Mucosa of descending colon (tissue), 3 donors: Measurements from ENCODE around the gene DUSP8. TPM values are rescaled to one million over a fixed set of nuclear protein-coding genes. Genes with fewer than 3 reads are reported as not detected.
"Not testable (repeated sequence)": the region's sequence is repeated elsewhere in the genome, so short reads cannot be mapped to it uniquely, and the experiment has no call there.

Experiments
- ATAC-seq: fragments of 200-7000 bp; cut with Tn5 transposase; one replicate; pipeline ENCODE4 v1.9.1; 2020; ENCODE audit warnings: mild to moderate bottlenecking, moderate library complexity
- DNase-seq, 3 donors: peaks; one replicate each; pipeline ENCODE4 v3.0.0-alpha.2; 2020
- H3K36me3 ChIP-seq: fragments of 200-600 bp; one replicate; pipeline ENCODE4 v1.8.0; 2021; ENCODE audit warnings: low read depth, mild to moderate bottlenecking
- H3K4me1 ChIP-seq: fragments of 200-600 bp; one replicate; pipeline ENCODE4 v1.8.0; 2021; ENCODE audit warnings: low read depth, mild to moderate bottlenecking
- H3K4me3 ChIP-seq: fragments of 200-600 bp; one replicate; pipeline ENCODE4 v1.8.0; 2021; ENCODE audit warnings: mild to moderate bottlenecking
- H3K9me3 ChIP-seq: fragments of 200-600 bp; one replicate; pipeline ENCODE4 v1.8.0; 2021; ENCODE audit warnings: mild to moderate bottlenecking
- CTCF ChIP-seq: fragments of 200-600 bp; IDR thresholded peaks from one replicate; pipeline ENCODE4 v1.8.0; 2022; ENCODE audit warnings: antibody characterized with exemption, mild to moderate bottlenecking
- intact Hi-C, 2 donors: fragments of 100-400 bp; cut with DNase I in 1 of 2; cut with micrococcal nuclease in 1 of 2; formaldehyde crosslinking; loops; one replicate each; pipeline versions ENCODE4 v1.11.0 to v1.11.1; 2022; cut with DNase I, micrococcal nuclease
- total RNA-seq, 3 donors: library from RNA; stranded (reverse); fragmentation: NEBNext Ultra II Directional in 2 of 3; extraction: Animal tissue kit (Norgen Biotek cat#: 25700) in 2 of 3; gene quantifications; one replicate each; pipeline versions ENCODE4 v1.2.1 to v1.2.4, GENCODE V29; 2021 to 2023
- donor health status: DM: no; HTN: no; CAD: no; lungs with moderate emphysema.
- donor health status: DM: no; HTN: no; CAD: no.
- donor health status: DM: no; HTN: yes; CAD: no.

Gene DUSP8
- total RNA-seq, 3 donors from 2014 or later = 28.2 to 31.7 (median 28.5) TPM

- TF ChIP-seq CTCF = no peak
- H3K36me3 ChIP-seq = no peaks in the 10 kb centered on the region
- ATAC-seq = peak; percentile 26
- H3K4me3 ChIP-seq = no peak overlapping the region
- H3K9me3 ChIP-seq = no peaks in the 10 kb centered on the region
- no peak for DNase-seq
- intact Hi-C loops = no loop called here
- H3K4me1 ChIP-seq = peaks cover 6% of the 10 kb centered on the region
Measured at GRCh38 chr11:1586699-1587098, 14.6 kb upstream of the DUSP8 start.

- H3K36me3 ChIP-seq, H3K4me1 ChIP-seq, H3K9me3 ChIP-seq, H3K4me3 ChIP-seq, intact Hi-C loops, ATAC-seq, DNase-seq: not testable (repeated sequence)
Measured at GRCh38 chr11:1584661-1585370, 12.7 kb upstream of the DUSP8 start, which contains the start of gene KRTAP5-1. KRTAP5-1 (minus strand) TSS chr11:1585283; CDS start chr11:1585249, 34 bp downstream.

GRCh38 chr11:1582909-1583308, 10.8 kb upstream of the DUSP8 start:
- intact Hi-C loops, H3K9me3 ChIP-seq, DNase-seq, H3K36me3 ChIP-seq, ATAC-seq, H3K4me3 ChIP-seq, H3K4me1 ChIP-seq: not testable (repeated sequence)

- H3K9me3 ChIP-seq = no peaks in the 10 kb centered on the region
- intact Hi-C loops = no loop called here
- ATAC-seq (no peak), DNase-seq (no peak)
- no peaks in the 10 kb centered on the region for H3K4me1 ChIP-seq
- TF ChIP-seq CTCF = no peak
- no peaks in the 10 kb centered on the region for H3K36me3 ChIP-seq
- H3K4me3 ChIP-seq = no peak overlapping the region
Measured at GRCh38 chr11:1581976-1582375, 9.9 kb upstream of the DUSP8 start.

- ATAC-seq (no peak), DNase-seq (peak in 1 of 3 donors; percentile 21)
- no peaks in the 10 kb centered on the region for H3K36me3 ChIP-seq
- H3K9me3 ChIP-seq = no peaks in the 10 kb centered on the region
- intact Hi-C loops = no loop called here
- H3K4me3 ChIP-seq = no peak overlapping the region
- TF ChIP-seq CTCF = no peak
- peaks cover 24% of the 10 kb centered on the region for H3K4me1 ChIP-seq
Measured at GRCh38 chr11:1576825-1577224, 4.8 kb upstream of the DUSP8 start.

- intact Hi-C loops = not testable (repeated sequence)
- peak; percentile 32 to 64 (median 58) for DNase-seq
- peaks cover 32% of the 10 kb centered on the region for H3K4me1 ChIP-seq
Measured at GRCh38 chr11:1575756-1576155, 3.7 kb upstream of the DUSP8 start.

GRCh38 chr11:1574933-1575242, 2.8 kb upstream of the DUSP8 start:
- no peak overlapping the region for H3K4me3 ChIP-seq
- DNase-seq (no peak), ATAC-seq (no peak)
- H3K9me3 ChIP-seq = no peaks in the 10 kb centered on the region
- H3K4me1 ChIP-seq = peaks cover 33% of the 10 kb centered on the region
- no peaks in the 10 kb centered on the region for H3K36me3 ChIP-seq
- no peak for TF ChIP-seq CTCF
- intact Hi-C loops = no loop called here

More at GRCh38 chr11:1575756-1576155, 3.7 kb upstream of the DUSP8 start:
- H3K9me3 ChIP-seq, H3K36me3 ChIP-seq, H3K4me3 ChIP-seq: not testable (repeated sequence)
- peak; percentile 6 for ATAC-seq
